OCI-LY1 (cell line): ENCODE measurements around the gene EPN2.

Experiments
- H2AFZ ChIP-seq: fragments of 200-600 bp; sonication (generic), shearing (Covaris generic); 2 replicates; pipeline ENCODE4 v1.6.0; 2014; ENCODE audit warnings: antibody characterized with exemption, mild to moderate bottlenecking, low read length
- H3F3A ChIP-seq: fragments of 200-600 bp; sonication (generic), shearing (Covaris generic); 2 replicates; pipeline ENCODE4 v1.6.0; 2014; ENCODE audit warnings: mild to moderate bottlenecking, antibody characterized with exemption, low read length, moderate library complexity; ENCODE audit not compliant: insufficient read depth
- H3K27ac ChIP-seq: fragments of 200-600 bp; sonication (generic); 2 replicates; pipeline ENCODE4 v1.5.1; 2014; ENCODE audit warnings: low read length, mixed run types, mild to moderate bottlenecking, low read depth; ENCODE audit not compliant: poor library complexity, severe bottlenecking
- H3K27me3 ChIP-seq: fragments of 200-600 bp; sonication (generic); 2 replicates; pipeline ENCODE4 v1.6.0; 2014; ENCODE audit warnings: antibody characterized with exemption, mild to moderate bottlenecking, low read length, moderate library complexity; ENCODE audit not compliant: insufficient read depth
- H3K36me3 ChIP-seq: fragments of 200-600 bp; sonication (generic); 2 replicates; pipeline ENCODE4 v1.6.1; 2014; ENCODE audit warnings: mild to moderate bottlenecking, antibody characterized with exemption, low read length, moderate library complexity, mixed read lengths; ENCODE audit not compliant: insufficient read depth
- H3K4me1 ChIP-seq: fragments of 200-600 bp; sonication (generic); 2 replicates; pipeline ENCODE4 v1.5.1; 2014; ENCODE audit warnings: mild to moderate bottlenecking, low read length, moderate library complexity; ENCODE audit not compliant: insufficient read depth, severe bottlenecking
- H3K4me2 ChIP-seq: fragments of 200-600 bp; sonication (generic), shearing (Covaris generic); 2 replicates; pipeline ENCODE4 v1.6.1; 2014; ENCODE audit warnings: low read length
- H3K4me3 ChIP-seq: fragments of 200-600 bp; sonication (generic); 2 replicates; pipeline ENCODE4 v1.5.1; 2014; ENCODE audit warnings: low read length, low read depth, mild to moderate bottlenecking, mixed read lengths; ENCODE audit not compliant: poor library complexity, severe bottlenecking
- H3K79me2 ChIP-seq: fragments of 200-600 bp; shearing (Covaris generic); 2 replicates; pipeline ENCODE4 v1.6.1; 2016; ENCODE audit warnings: mixed run types, low read length, mixed read lengths; ENCODE audit not compliant: insufficient read depth
- H3K9ac ChIP-seq: fragments of 200-600 bp; sonication (generic), shearing (Covaris generic); 2 replicates; pipeline ENCODE4 v1.6.1; 2014; ENCODE audit warnings: mild to moderate bottlenecking, low read length, mixed read lengths
- H3K9me2 ChIP-seq: fragments of 200-600 bp; sonication (generic), shearing (Covaris generic); 2 replicates; pipeline ENCODE4 v1.6.1; 2014; ENCODE audit warnings: low read depth, mild to moderate bottlenecking, low read length, mixed read lengths
- H3K9me3 ChIP-seq: fragments of 200-600 bp; shearing (Covaris generic); 2 replicates; pipeline ENCODE4 v1.6.1; 2014; ENCODE audit warnings: low read length, mixed read lengths
- H4K20me1 ChIP-seq: fragments of 200-600 bp; sonication (generic), shearing (Covaris generic); 2 replicates; pipeline ENCODE4 v1.6.0; 2016; ENCODE audit warnings: mild to moderate bottlenecking, low read length; ENCODE audit not compliant: insufficient read depth
- CTCF ChIP-seq: fragments of 200-600 bp; sonication (generic), shearing (Covaris generic); IDR thresholded peaks from 2 replicates; pipeline ENCODE4 v1.5.1; 2017; ENCODE audit warnings: mild to moderate bottlenecking, antibody characterized with exemption, low read length, moderate library complexity, mixed read lengths
- EZH2 ChIP-seq: fragments of 200-600 bp; sonication (generic), shearing (Covaris generic); IDR thresholded peaks from 2 replicates; pipeline ENCODE4 v1.8.0; 2017; ENCODE audit warnings: borderline replicate concordance, mixed run types, mild to moderate bottlenecking, antibody characterized with exemption, low read length, moderate library complexity, mixed read lengths

EPN2 gene

GRCh38 chr17:19383681-19384470, 146.7 kb downstream of the EPN2 start:
- H3K27ac ChIP-seq, result no peak overlapping the region
- H3K9ac ChIP-seq, result no peak overlapping the region
- no peaks in the 10 kb centered on the region for H4K20me1 ChIP-seq

GRCh38 chr17:19384723-19385391, 147.7 kb downstream of the EPN2 start:
- Histone ChIP-seq H4K20me1 (no peaks in the 10 kb centered on the region), H2AFZ (no peak overlapping the region), H3K27me3 (peaks cover under 1% of the 10 kb centered on the region; the same call in 1 of the 2 replicates), H3K79me2 (no peaks in the 10 kb centered on the region), H3K27ac (no peak overlapping the region), H3K4me1 (no peaks in the 10 kb centered on the region), H3F3A (no peaks in the 10 kb centered on the region), H3K9ac (no peak overlapping the region), H3K9me3 (no peaks in the 10 kb centered on the region), H3K4me3 (no peak overlapping the region), H3K36me3 (peaks cover 18% of the 10 kb centered on the region; the same call in 1 of the 2 replicates), H3K9me2 (no peaks in the 10 kb centered on the region), H3K4me2 (no peak overlapping the region)
- TF ChIP-seq EZH2 (no peak), CTCF (no peak)

More at GRCh38 chr17:19383681-19384470, 146.7 kb downstream of the EPN2 start:
- no peaks in the 10 kb centered on the region for H3K79me2 ChIP-seq
- H2AFZ ChIP-seq, result no peak overlapping the region
- H3K4me2 ChIP-seq, result no peak overlapping the region
- H3K4me3 ChIP-seq, result no peak overlapping the region
- H3F3A ChIP-seq, result no peaks in the 10 kb centered on the region
- TF ChIP-seq EZH2 (no peak), CTCF (no peak)
- peaks cover 18% of the 10 kb centered on the region; the same call in 1 of the 2 replicates for H3K36me3 ChIP-seq
- H3K4me1 ChIP-seq, result peaks cover 6% of the 10 kb centered on the region
- no peaks in the 10 kb centered on the region for H3K9me3 ChIP-seq
- H3K9me2 ChIP-seq, result no peaks in the 10 kb centered on the region
- no peaks in the 10 kb centered on the region for H3K27me3 ChIP-seq

- no peaks in the 10 kb centered on the region for H3K9me3 ChIP-seq
- no peak overlapping the region for H3K27ac ChIP-seq
- peaks cover 16% of the 10 kb centered on the region; the same call in 1 of the 2 replicates for H3K36me3 ChIP-seq
- H3K4me2 ChIP-seq, result no peak overlapping the region
- H3K4me1 ChIP-seq, result no peaks in the 10 kb centered on the region
- peaks cover 3% of the 10 kb centered on the region; the same call in 1 of the 2 replicates for H3K27me3 ChIP-seq
- no peaks in the 10 kb centered on the region for H4K20me1 ChIP-seq
- TF ChIP-seq CTCF (no peak), EZH2 (no peak)
- H3K9ac ChIP-seq, result no peak overlapping the region
- H3K4me3 ChIP-seq, result no peak overlapping the region
- no peaks in the 10 kb centered on the region for H3K79me2 ChIP-seq
- no peaks in the 10 kb centered on the region for H3F3A ChIP-seq
- H2AFZ ChIP-seq, result no peak overlapping the region
- H3K9me2 ChIP-seq, result no peaks in the 10 kb centered on the region
Measured at GRCh38 chr17:19385521-19385983, 148.4 kb downstream of the EPN2 start.
